HL-60/S4 (cell line): Measurements from ENCODE around the gene SLC25A48.

Experiments used
- in situ Hi-C: fragments of 300-500 bp; cut with MboI; formaldehyde crosslinking; loops from 2 replicates; pipeline ENCODE4 v1.14.3; 2022; ENCODE audit warnings: low sequenced_read_pairs

SLC25A48 gene

GRCh38 chr5:135834639-135835529 lies at the start of gene SLC25A48:
TSS of gene SLC25A48 (plus strand) at chr5:135834663. CDS start at chr5:135834848, 185 bp downstream.
- in situ Hi-C loops = loop anchor here (10.0 to 25.0 kb wide), 2 partner anchors 270 to 373 kb away; partner anchors contain the start of gene TIFAB

GRCh38 chr5:135800656-135801055 lies 33.8 kb upstream of the SLC25A48 start:
- in situ Hi-C loops = no loop called here

- in situ Hi-C loops = no loop called here
These were observed 24.1 kb upstream of the SLC25A48 start for GRCh38 chr5:135810188-135810943.

- in situ Hi-C loops = no loop called here
These were observed 23.5 kb upstream of the SLC25A48 start for GRCh38 chr5:135811007-135811406.

- in situ Hi-C loops = no loop called here
These were observed 20.7 kb upstream of the SLC25A48 start for GRCh38 chr5:135813758-135814157.

- in situ Hi-C loops = no loop called here
These were observed 20.1 kb upstream of the SLC25A48 start for GRCh38 chr5:135814316-135814715.

GRCh38 chr5:135814812-135815211 lies 19.7 kb upstream of the SLC25A48 start:
- in situ Hi-C loops = no loop called here

- in situ Hi-C loops = no loop called here
These were observed 13.2 kb upstream of the SLC25A48 start for GRCh38 chr5:135821061-135821801.

GRCh38 chr5:135821802-135822201 lies 12.7 kb upstream of the SLC25A48 start:
- in situ Hi-C loops = no loop called here

GRCh38 chr5:135822286-135822685 lies 12.2 kb upstream of the SLC25A48 start:
- in situ Hi-C loops = no loop called here

- in situ Hi-C loops = no loop called here
These were observed 11.5 kb upstream of the SLC25A48 start for GRCh38 chr5:135822959-135823358.

GRCh38 chr5:135823881-135824280 lies 10.6 kb upstream of the SLC25A48 start:
- in situ Hi-C loops = no loop called here

- in situ Hi-C loops = loop anchor here (25.0 kb wide), 1 partner anchor 362 kb away; the partner anchor contains the start of gene TIFAB
These were observed 9.9 kb upstream of the SLC25A48 start for GRCh38 chr5:135824541-135825041.

- in situ Hi-C loops = loop anchor here (25.0 kb wide), 1 partner anchor 363 kb away; the partner anchor contains the start of gene TIFAB
These were observed 8.9 kb upstream of the SLC25A48 start for GRCh38 chr5:135825373-135826220.

- in situ Hi-C loops = loop anchor here (25.0 kb wide), 1 partner anchor 364 kb away; the partner anchor contains the start of gene TIFAB
These were observed 8.3 kb upstream of the SLC25A48 start for GRCh38 chr5:135826221-135826525.

- in situ Hi-C loops = loop anchor here (25.0 kb wide), 1 partner anchor 365 kb away; the partner anchor contains the start of gene TIFAB
These were observed 7.3 kb upstream of the SLC25A48 start for GRCh38 chr5:135826994-135827671.

GRCh38 chr5:135827965-135828781 lies 6.3 kb upstream of the SLC25A48 start:
- in situ Hi-C loops = loop anchor here (25.0 kb wide), 1 partner anchor 366 kb away; the partner anchor contains the start of gene TIFAB

GRCh38 chr5:135828782-135829127 lies 5.7 kb upstream of the SLC25A48 start:
- in situ Hi-C loops = loop anchor here (25.0 kb wide), 1 partner anchor 366 kb away; the partner anchor contains the start of gene TIFAB
